H1 (cell line): ENCODE results near the gene ALK.

Experiments
- ATF2 ChIP-seq: IDR thresholded peaks from 2 replicates; pipeline ENCODE4 v1.6.1; 2012; ENCODE audit warnings: low read length, inconsistent platforms
- EZH2 ChIP-seq: fragments of 200-600 bp; sonication (generic); IDR thresholded peaks from 2 replicates; pipeline ENCODE4 v1.7.1; 2012; ENCODE audit warnings: low read depth, mild to moderate bottlenecking, moderate library complexity, low read length, inconsistent platforms; ENCODE audit not compliant: severe bottlenecking
- POLR2A ChIP-seq, 2 experiments: IDR thresholded peaks; 1 replicate in 1 of 2; 2 replicates in 1 of 2; pipeline ENCODE4 v1.6.1; 2011; ENCODE audit warnings: low read depth in 2 of 2, low read length in 2 of 2, mild to moderate bottlenecking in 2 of 2; ENCODE audit errors: control extremely low read depth in 1 of 2
- POLR2AphosphoS5 ChIP-seq: IDR thresholded peaks from 2 replicates; pipeline ENCODE4 v1.6.1; 2011; ENCODE audit warnings: low read depth, low read length
- RAD21 ChIP-seq, 2 experiments: IDR thresholded peaks in 1 of 2; conservative IDR thresholded peaks in 1 of 2; 2 replicates each; pipeline ENCODE4 v1.6.1; 2011; ENCODE audit warnings: low read depth in 2 of 2, low read length in 2 of 2, improper control_type of control experiment in 1 of 2, inconsistent platforms in 1 of 2, mild to moderate bottlenecking in 1 of 2, moderate library complexity in 1 of 2
- SIN3A ChIP-seq, 2 experiments: IDR thresholded peaks in 1 of 2; conservative IDR thresholded peaks in 1 of 2; 2 replicates each; pipeline ENCODE4 v1.6.1; 2011 to 2012; ENCODE audit warnings: low read length in 2 of 2, improper control_type of control experiment in 1 of 2, low read depth in 1 of 2, mild to moderate bottlenecking in 1 of 2
- TF ChIP-seq, protein P1 (sequence below), 3 experiments: IDR thresholded peaks; 1 replicate in 2 of 3; 2 replicates in 1 of 3; pipeline versions ENCODE4 v1.5.1 to v1.6.1; 2011; ENCODE audit warnings: low read length in 3 of 3, mild to moderate bottlenecking in 3 of 3, inconsistent platforms in 2 of 3, low read depth in 1 of 3, moderate library complexity in 1 of 3; ENCODE audit not compliant: insufficient read depth in 1 of 3; ENCODE audit errors: control extremely low read depth in 1 of 3

GRCh38 chr2:29573612-29574011 lies 347.8 kb downstream of the ALK start:
- TF ChIP-seq POLR2A (IDR thresholded peaks at IDR 0.05; ENCODE audit: control extremely low read depth in 1 of 2, low read depth in 2 of 2, low read length in 2 of 2) (no peak), RAD21 (IDR thresholded peaks at IDR 0.05 in 1 of 2, conservative IDR thresholded peaks at IDR 0.05 in 1 of 2; ENCODE audit: low read depth in 2 of 2, low read length in 2 of 2) (no peak), POLR2AphosphoS5 (no peak), EZH2 (no peak), SIN3A (conservative IDR thresholded peaks at IDR 0.05 in 1 of 2, IDR thresholded peaks at IDR 0.05 in 1 of 2; ENCODE audit: low read depth in 1 of 2, low read length in 2 of 2) (no peak), ATF2 (no peak)
- TF ChIP-seq, protein P1, sequence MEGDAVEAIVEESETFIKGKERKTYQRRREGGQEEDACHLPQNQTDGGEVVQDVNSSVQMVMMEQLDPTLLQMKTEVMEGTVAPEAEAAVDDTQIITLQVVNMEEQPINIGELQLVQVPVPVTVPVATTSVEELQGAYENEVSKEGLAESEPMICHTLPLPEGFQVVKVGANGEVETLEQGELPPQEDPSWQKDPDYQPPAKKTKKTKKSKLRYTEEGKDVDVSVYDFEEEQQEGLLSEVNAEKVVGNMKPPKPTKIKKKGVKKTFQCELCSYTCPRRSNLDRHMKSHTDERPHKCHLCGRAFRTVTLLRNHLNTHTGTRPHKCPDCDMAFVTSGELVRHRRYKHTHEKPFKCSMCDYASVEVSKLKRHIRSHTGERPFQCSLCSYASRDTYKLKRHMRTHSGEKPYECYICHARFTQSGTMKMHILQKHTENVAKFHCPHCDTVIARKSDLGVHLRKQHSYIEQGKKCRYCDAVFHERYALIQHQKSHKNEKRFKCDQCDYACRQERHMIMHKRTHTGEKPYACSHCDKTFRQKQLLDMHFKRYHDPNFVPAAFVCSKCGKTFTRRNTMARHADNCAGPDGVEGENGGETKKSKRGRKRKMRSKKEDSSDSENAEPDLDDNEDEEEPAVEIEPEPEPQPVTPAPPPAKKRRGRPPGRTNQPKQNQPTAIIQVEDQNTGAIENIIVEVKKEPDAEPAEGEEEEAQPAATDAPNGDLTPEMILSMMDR (IDR thresholded peaks at IDR 0.05; ENCODE audit: control extremely low read depth in 1 of 3, insufficient read depth in 1 of 3, low read depth in 1 of 3, low read length in 3 of 3), result no peak
